Mucosa of stomach (tissue), 1 donor: Measurements from ENCODE around the gene KRTAP12-3.
"Not testable (repeated sequence)": the region's sequence is repeated elsewhere in the genome, so short reads cannot be mapped to it uniquely, and the experiment has no call there.

ENCODE experiments used
- H3K27me3 ChIP-seq: one replicate; pipeline ENCODE4 v1.7.0; 2013; ENCODE audit warnings: mild to moderate bottlenecking, low read length; ENCODE audit not compliant: control insufficient read depth, insufficient read depth
- H3K36me3 ChIP-seq: one replicate; pipeline ENCODE4 v1.7.0; 2013; ENCODE audit warnings: low read length; ENCODE audit not compliant: control insufficient read depth, insufficient read depth
- H3K4me1 ChIP-seq: one replicate; pipeline ENCODE4 v1.7.0; 2013; ENCODE audit warnings: mild to moderate bottlenecking, low read length; ENCODE audit not compliant: control insufficient read depth, insufficient read depth
- H3K4me3 ChIP-seq: one replicate; pipeline ENCODE4 v1.7.0; 2013; ENCODE audit warnings: low read length
- H3K9ac ChIP-seq: one replicate; pipeline ENCODE4 v1.7.0; 2013; ENCODE audit warnings: mild to moderate bottlenecking, low read length, moderate library complexity
- H3K9me3 ChIP-seq: one replicate; pipeline ENCODE4 v1.7.0; 2013; ENCODE audit warnings: mild to moderate bottlenecking, low read length, moderate library complexity; ENCODE audit not compliant: control insufficient read depth
- donor health status: Pancreatic carcinoma.

KRTAP12-3 gene

GRCh38 chr21:44616591-44616926 lies 41.2 kb upstream of the KRTAP12-3 start:
- Histone ChIP-seq H3K9ac (no peak overlapping the region), H3K4me3 (no peak overlapping the region), H3K27me3 (no peaks in the 10 kb centered on the region), H3K4me1 (no peaks in the 10 kb centered on the region), H3K36me3 (no peaks in the 10 kb centered on the region), H3K9me3 (no peaks in the 10 kb centered on the region)

- no peaks in the 10 kb centered on the region for H3K4me1 ChIP-seq
- H3K36me3 ChIP-seq, result no peaks in the 10 kb centered on the region
- H3K4me3 ChIP-seq, result no peak overlapping the region
- H3K27me3 ChIP-seq, result no peaks in the 10 kb centered on the region
- no peaks in the 10 kb centered on the region for H3K9me3 ChIP-seq
- no peak overlapping the region for H3K9ac ChIP-seq
These were observed 40.6 kb upstream of the KRTAP12-3 start for GRCh38 chr21:44617071-44617501.

- H3K9me3 ChIP-seq, result no peaks in the 10 kb centered on the region
- no peaks in the 10 kb centered on the region for H3K4me1 ChIP-seq
- H3K36me3 ChIP-seq, result no peaks in the 10 kb centered on the region
- no peaks in the 10 kb centered on the region for H3K27me3 ChIP-seq
- H3K4me3 ChIP-seq, result no peak overlapping the region
- H3K9ac ChIP-seq, result no peak overlapping the region
These were observed 39.2 kb upstream of the KRTAP12-3 start for GRCh38 chr21:44618504-44618903.

GRCh38 chr21:44618909-44619308 lies 38.8 kb upstream of the KRTAP12-3 start:
- Histone ChIP-seq H3K9me3 (no peaks in the 10 kb centered on the region), H3K36me3 (no peaks in the 10 kb centered on the region), H3K4me3 (no peak overlapping the region), H3K27me3 (no peaks in the 10 kb centered on the region), H3K4me1 (no peaks in the 10 kb centered on the region), H3K9ac (no peak overlapping the region)

GRCh38 chr21:44619886-44620285 lies 37.8 kb upstream of the KRTAP12-3 start:
- H3K36me3 ChIP-seq, result no peaks in the 10 kb centered on the region
- H3K9ac ChIP-seq, result no peak overlapping the region
- H3K27me3 ChIP-seq, result no peaks in the 10 kb centered on the region
- no peak overlapping the region for H3K4me3 ChIP-seq
- H3K4me1 ChIP-seq, result no peaks in the 10 kb centered on the region
- no peaks in the 10 kb centered on the region for H3K9me3 ChIP-seq

GRCh38 chr21:44623575-44623974 lies 34.2 kb upstream of the KRTAP12-3 start:
- Histone ChIP-seq H3K27me3 (peaks cover 5% of the 10 kb centered on the region), H3K36me3 (no peaks in the 10 kb centered on the region), H3K4me1 (no peaks in the 10 kb centered on the region)

GRCh38 chr21:44625756-44626155 lies 32.0 kb upstream of the KRTAP12-3 start:
- Histone ChIP-seq H3K4me3 (no peak overlapping the region), H3K9ac (no peak overlapping the region), H3K9me3 (no peaks in the 10 kb centered on the region), H3K27me3 (peaks cover 10% of the 10 kb centered on the region), H3K36me3 (no peaks in the 10 kb centered on the region), H3K4me1 (no peaks in the 10 kb centered on the region)

More at GRCh38 chr21:44623575-44623974, 34.2 kb upstream of the KRTAP12-3 start:
- no peak overlapping the region for H3K4me3 ChIP-seq
- no peak overlapping the region for H3K9ac ChIP-seq
- H3K9me3 ChIP-seq, result no peaks in the 10 kb centered on the region

- Histone ChIP-seq H3K4me1 (no peaks in the 10 kb centered on the region), H3K9me3 (no peaks in the 10 kb centered on the region), H3K36me3 (no peaks in the 10 kb centered on the region), H3K9ac (no peak overlapping the region), H3K27me3 (peaks cover 10% of the 10 kb centered on the region), H3K4me3 (no peak overlapping the region)
These were observed 31.5 kb upstream of the KRTAP12-3 start for GRCh38 chr21:44626262-44626661.

GRCh38 chr21:44626673-44627143 lies 31.0 kb upstream of the KRTAP12-3 start, which contains the start of gene KRTAP10-9:
KRTAP10-9 (plus strand) TSS chr21:44627093; CDS start chr21:44627172, 79 bp downstream.
- Histone ChIP-seq H3K4me3 (no peak within 1 kb of the TSS), H3K9me3 (no peaks in the 10 kb centered on the region), H3K36me3 (no peaks in the 10 kb centered on the region), H3K4me1 (no peaks in the 10 kb centered on the region), H3K27me3 (peaks cover 10% of the 10 kb centered on the region), H3K9ac (no peak within 1 kb of the TSS)

- H3K4me3 ChIP-seq, H3K9me3 ChIP-seq, H3K4me1 ChIP-seq, H3K9ac ChIP-seq, H3K36me3 ChIP-seq, H3K27me3 ChIP-seq: not testable (repeated sequence)
These were observed 30.4 kb upstream of the KRTAP12-3 start for GRCh38 chr21:44627181-44627822.

GRCh38 chr21:44627831-44628233 lies 29.9 kb upstream of the KRTAP12-3 start:
- H3K27me3 ChIP-seq, H3K4me1 ChIP-seq, H3K9me3 ChIP-seq: not testable (repeated sequence)

GRCh38 chr21:44628707-44629391 lies 28.9 kb upstream of the KRTAP12-3 start:
- no peaks in the 10 kb centered on the region for H3K9me3 ChIP-seq
- H3K36me3 ChIP-seq, result no peaks in the 10 kb centered on the region

More at GRCh38 chr21:44627831-44628233, 29.9 kb upstream of the KRTAP12-3 start:
- H3K4me3 ChIP-seq, H3K36me3 ChIP-seq, H3K9ac ChIP-seq: not testable (repeated sequence)

More at GRCh38 chr21:44628707-44629391, 28.9 kb upstream of the KRTAP12-3 start:
- peaks cover 10% of the 10 kb centered on the region for H3K27me3 ChIP-seq
- H3K9ac ChIP-seq, result no peak overlapping the region
- H3K4me3 ChIP-seq, result no peak overlapping the region
- no peaks in the 10 kb centered on the region for H3K4me1 ChIP-seq
